AG08396 (cell line): ENCODE measurements around the gene EPHX1.
"Not testable (repeated sequence)": the region's sequence is repeated elsewhere in the genome, so short reads cannot be mapped to it uniquely, and the experiment has no call there.

ENCODE experiments used
- DNase-seq: peaks from one replicate; pipeline ENCODE4 v3.0.0; 2012; ENCODE audit warnings: low spot score, mixed read lengths

EPHX1 gene

DNA sequence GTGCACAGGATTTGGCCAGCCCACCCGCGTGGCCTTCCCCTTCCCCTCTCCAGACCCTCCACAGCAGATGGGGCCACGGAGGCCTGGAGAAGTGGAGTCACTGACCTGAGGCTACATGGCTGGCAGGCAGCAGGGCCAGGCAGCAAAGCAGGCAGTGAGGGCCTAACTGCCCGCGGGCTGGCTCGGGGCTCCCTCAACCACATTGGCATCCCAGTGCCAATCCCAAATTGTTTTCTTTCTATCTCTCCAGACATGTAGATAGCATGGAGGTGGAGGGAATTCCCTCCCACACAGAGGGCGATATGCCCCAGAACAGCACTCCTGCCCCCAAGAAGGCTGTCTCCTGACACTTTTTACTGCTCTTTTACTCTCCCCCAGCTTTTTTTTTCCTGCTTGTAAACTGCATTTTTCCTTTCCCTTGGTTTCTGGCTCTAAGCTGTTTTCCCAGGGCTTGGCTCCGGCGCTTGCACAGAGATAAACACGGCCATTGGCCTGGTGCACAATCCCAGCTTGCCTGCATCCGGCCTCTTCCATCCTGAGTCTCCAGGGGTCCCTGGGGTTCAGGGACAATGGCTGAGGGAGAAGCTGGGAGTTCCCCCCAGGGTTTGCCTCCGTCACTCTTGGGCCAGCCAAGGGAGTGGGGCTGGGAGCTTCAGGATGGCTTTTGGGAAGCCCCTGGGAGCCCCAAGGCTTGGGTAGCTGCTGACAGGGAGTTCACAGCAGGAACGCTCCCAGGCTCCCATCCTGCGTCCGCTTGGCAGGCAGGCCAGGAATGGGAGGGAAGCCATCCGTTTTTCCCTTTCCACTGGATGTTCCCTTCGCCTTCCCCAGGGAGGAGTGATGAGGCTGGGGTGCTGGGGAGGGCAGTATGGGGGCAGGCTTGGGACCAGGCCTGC is 7.0 kb downstream of the EPHX1 start:
- DNase-seq = no peak

DNA sequence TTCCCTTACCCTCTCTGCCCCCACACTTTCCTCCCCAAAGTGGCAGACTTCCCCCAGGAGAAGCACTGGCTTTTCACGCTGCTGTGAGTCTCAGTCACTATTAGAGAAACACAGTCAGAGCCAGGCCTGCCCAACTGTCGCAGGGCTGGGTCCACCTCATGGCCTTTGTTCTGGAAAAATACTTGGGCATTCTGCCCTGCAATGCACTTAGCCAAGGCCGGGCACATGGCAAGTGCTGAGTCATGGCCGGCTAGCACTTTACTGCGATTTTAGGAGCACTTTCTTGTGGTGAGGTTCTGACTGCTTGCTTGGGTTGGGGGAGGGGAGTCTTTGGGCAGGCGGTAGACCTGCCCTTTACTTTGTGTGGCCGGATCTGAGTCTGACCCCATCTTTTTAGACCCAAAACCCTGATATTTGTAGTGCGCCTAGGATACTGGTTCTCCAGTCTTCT is 7.7 kb downstream of the EPHX1 start:
- DNase-seq = peak; percentile 90

GRCh38 chr1:225818229-225818628 is 8.3 kb downstream of the EPHX1 start:
- DNase-seq = no peak

GRCh38 chr1:225819346-225820192 is 9.6 kb downstream of the EPHX1 start:
- DNase-seq = no peak

DNA sequence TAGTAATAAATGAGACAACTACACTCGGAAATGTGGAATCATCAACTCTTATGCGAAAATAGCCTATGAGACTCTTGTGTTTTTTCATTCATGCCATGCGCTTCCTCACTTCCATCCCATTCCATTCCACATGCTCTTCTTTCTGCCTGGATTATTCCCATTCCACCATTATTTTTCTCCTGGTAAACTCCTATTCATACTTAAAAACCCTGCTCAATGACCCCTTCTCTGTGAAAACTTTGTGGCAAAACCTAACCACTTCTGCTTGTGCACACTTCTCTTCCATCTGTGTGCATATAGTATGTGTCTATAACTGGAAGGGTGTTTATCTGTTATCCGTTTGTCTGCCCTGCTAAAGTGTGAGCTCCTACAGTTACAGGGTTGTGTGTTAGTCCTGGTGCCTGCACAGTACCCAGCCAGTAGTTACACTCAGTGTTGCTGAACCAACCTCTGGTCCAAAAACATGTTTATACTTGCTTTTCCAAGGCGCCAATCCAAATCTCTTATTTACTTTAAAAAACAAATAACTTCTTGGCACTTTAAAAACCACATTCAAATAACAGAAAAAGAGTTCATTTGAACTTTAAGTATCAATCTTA is 10.7 kb downstream of the EPHX1 start:
- DNase-seq = no peak

- no peak for DNase-seq
These were observed 12.9 kb downstream of the EPHX1 start for GRCh38 chr1:225822655-225823403.

DNA sequence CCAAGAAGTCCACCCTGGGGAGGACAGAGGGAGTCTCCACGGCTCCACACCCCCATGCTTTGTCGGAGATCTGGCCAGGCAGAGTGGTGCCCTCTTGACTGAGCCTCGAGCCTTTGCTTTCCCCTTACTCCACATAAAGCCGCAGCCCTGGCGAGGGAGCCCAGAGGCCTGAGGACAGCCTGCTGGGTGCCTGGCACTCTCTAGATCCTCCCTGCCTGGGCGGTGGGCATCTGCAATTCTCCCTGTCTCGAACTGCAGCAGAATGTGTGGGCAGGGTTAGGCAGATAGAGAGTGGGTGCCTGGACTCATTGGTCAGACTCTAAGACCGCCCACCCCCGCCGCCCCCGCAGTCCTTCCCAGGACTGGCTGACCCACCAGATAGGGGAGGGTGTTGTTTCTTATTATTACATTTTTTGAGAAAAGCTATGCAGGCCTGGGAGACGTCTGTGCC is 13.9 kb downstream of the EPHX1 start:
- no peak for DNase-seq

GRCh38 chr1:225824533-225824941 is 14.6 kb downstream of the EPHX1 start:
- DNase-seq = no peak

DNA sequence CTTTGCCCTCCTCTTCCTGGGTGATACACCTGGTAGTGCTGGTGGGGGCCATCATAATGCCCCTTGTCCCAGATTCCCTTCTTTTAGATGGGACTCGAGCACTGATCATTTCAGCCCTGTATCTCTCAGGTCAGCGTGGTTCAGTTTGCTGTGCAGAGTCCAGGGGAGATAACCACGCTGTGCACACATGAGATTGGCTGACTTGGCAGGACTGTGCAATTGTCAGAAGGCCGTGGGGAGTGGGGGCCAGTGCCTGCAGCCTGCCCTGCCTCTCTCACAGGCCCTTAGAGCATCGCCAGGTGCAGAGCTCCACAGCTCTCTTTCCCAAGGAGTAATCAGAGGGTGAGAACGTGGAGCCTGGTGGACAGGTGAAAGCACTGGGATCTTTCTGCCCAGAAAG is 15.2 kb downstream of the EPHX1 start:
- no peak for DNase-seq

DNA sequence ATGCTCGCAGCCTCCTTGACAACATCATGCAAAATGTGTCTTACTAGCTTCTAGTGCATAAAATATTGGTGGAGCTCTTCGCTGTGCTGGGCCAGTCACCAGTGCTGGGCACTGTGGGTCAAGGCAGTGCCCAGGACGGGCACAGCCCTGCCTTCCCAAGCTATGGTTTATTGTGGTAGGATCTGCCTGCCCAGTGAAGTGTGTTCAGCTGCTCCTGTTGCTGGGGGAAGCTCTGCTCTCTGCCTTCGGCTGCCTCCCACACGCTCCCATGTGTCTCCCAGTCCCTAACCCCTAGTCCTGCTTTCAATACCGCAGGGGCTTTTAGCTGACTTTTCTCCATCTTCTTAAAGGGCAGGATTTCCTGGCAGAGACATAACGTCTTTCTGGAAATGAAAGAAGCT is 15.7 kb downstream of the EPHX1 start:
- no peak for DNase-seq

DNA sequence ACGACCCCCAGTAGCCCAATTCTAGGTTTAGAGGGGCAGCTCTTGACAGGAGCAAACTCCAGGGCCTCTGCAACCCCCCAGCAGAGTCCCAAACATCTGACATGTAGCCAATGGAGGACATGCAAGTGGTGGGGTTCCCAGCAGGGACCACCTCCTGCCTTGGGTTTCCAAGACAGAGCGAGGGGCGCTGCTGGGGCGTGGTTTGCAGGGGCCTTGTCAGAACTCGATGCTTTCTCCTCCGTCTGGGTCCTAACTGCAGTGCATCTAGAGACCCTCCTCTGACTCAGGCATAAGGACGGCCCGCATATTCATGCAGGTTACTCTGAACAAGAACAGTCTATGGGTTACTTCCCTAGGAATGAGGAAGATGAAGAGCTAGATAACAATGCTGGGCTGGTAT is 17.2 kb downstream of the EPHX1 start:
- DNase-seq = no peak

DNA sequence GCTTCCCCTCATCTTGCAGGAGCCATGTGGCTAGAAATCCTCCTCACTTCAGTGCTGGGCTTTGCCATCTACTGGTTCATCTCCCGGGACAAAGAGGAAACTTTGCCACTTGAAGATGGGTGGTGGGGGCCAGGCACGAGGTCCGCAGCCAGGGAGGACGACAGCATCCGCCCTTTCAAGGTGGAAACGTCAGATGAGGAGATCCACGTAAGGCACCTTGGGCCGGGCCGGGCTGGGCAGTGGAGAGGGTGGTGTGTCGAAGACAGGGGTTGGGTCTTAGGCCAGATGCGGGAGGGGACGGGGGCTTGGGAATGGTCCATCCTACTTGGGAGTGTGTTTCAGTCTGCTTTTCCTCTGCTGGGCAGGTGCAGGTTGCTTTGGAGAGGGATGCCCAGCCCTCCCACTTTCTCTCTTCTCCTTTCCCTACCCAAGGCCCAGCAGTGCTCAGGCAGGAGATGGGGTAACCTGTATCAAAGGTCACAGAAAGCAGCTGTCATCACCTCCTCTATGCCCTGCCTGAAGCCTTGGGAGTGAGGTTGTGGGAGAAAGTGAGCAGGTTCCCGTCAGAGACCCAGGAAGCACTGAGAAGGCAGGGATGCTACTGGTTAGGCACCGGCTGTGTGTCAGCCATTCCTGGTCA is 18.9 kb downstream of the EPHX1 start:
- DNase-seq = no peak

- DNase-seq = no peak
These were observed 20.9 kb downstream of the EPHX1 start for GRCh38 chr1:225830841-225831240.

DNA sequence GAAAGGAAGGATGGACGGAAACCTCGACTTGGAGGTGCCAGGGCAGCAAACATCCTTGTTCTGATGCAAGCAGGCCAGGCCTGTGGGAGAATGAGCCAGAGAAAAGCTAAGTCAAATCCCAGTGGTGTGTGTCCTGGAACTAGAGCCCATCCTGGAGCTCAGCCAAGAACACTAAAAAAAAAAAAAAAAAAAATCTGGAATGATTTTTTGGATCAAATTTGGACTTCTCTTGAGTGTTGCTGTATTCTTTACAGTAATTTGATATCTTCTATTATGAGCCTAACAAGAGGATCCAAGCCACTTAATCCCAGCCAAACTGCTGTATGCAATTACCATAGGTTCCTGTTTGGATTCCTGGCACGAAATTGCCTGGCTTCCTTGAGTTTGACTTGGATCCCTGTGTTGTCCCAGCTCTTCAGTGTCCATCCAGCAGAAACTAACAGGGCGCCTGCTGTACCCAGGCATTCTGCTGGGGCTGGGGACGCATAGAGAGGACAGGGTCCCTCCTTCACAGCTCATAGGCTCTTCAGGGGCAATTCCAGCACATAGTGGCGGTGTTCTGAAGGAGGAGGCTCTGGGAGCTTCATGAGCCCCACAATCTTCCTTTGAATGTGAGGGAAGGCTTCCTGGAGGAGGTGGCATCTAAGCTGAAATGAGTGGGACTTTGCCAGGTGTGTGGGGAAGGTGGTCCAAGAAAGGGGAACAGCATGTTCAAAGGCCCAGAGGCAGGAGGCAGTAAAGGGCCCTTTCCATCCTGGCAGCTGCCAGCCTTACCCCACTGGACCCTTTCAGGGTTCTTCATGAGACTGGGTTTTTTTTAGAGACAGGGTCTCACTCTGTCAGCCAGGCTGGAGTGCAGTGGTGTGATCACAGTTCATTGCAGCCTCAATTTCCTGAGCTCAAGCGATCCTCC is 24.7 kb downstream of the EPHX1 start:
- DNase-seq = peak; percentile 74

DNA sequence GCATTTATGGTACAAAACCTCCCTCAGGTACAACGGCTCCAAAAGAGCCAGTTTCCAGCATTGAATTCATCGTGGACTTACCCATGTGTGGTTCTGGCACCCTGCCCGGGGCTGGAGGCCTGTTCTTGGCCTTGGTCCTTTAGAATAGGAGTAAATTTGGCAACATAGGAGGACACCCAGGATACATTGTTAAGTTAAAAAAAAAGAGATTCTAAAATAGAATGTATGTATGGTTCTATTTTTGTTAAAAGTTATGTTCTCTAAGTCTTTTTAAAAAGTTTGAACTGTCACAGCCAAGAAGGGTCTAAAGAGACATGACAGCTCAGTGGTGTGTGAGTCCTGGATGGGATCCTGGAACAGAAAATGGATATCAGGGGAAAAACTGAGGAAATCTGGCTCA is 25.9 kb downstream of the EPHX1 start:
- peak; percentile 29 for DNase-seq

GRCh38 chr1:225836296-225836695 is 26.4 kb downstream of the EPHX1 start:
- DNase-seq = not testable (repeated sequence)

- no peak for DNase-seq
These were observed 28.9 kb downstream of the EPHX1 start for GRCh38 chr1:225838793-225839192.

DNA sequence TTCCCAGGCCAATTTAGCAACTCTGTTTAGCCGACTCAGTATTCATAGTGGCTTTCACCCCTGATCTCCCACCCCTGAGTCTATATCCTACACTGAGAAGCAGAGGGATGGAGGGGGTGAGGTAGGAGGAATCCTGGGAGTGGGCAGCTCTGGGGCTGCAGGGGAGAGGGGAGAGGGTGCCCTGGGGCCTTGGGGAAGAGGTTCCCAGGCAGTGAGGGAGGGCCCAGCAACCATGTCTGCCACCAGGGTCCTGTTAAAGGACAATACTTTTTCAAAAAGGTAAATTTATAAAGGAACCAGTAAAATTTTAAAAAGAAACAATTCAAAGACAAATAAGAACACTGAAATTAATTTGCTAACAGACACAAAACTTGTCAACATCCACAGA is 30.3 kb downstream of the EPHX1 start:
- DNase-seq = no peak

GRCh38 chr1:225840713-225841112 is 30.8 kb downstream of the EPHX1 start:
- no peak for DNase-seq

GRCh38 chr1:225842074-225842473 is 32.1 kb downstream of the EPHX1 start:
- DNase-seq = no peak
